SK-N-SH treated with all-trans-retinoic acid at 6 μM for 48 hours (cell line): ENCODE measurements around the gene SMIM7.

ENCODE experiments used
- CSDC2 ChIP-seq: fragments of 250-450 bp; sonication (Bioruptor Pico); IDR thresholded peaks from 2 replicates; pipeline ENCODE4 v1.5.0; 2020; ENCODE audit warnings: mild to moderate bottlenecking, moderate library complexity
- ESRRG ChIP-seq: fragments of 250-450 bp; sonication (Bioruptor Pico); IDR thresholded peaks from 2 replicates; pipeline ENCODE4 v1.6.1; 2021; ENCODE audit warnings: mild to moderate bottlenecking
- ISL1 ChIP-seq: fragments of 250-450 bp; sonication (Bioruptor Pico); IDR thresholded peaks from 2 replicates; pipeline ENCODE4 v2.1.2; 2022; ENCODE audit warnings: mild to moderate bottlenecking, moderate library complexity
- OSR1 ChIP-seq: fragments of 250-450 bp; sonication (Bioruptor Pico); IDR thresholded peaks from 2 replicates; pipeline ENCODE4 v1.8.0; 2022; ENCODE audit warnings: moderate library complexity, mild to moderate bottlenecking, inconsistent platforms
- RARB ChIP-seq: fragments of 250-450 bp; sonication (Bioruptor Pico); IDR thresholded peaks from 2 replicates; pipeline ENCODE4 v1.8.0; 2021; ENCODE audit warnings: mild to moderate bottlenecking, moderate library complexity
- TOX ChIP-seq: fragments of 250-450 bp; sonication (Bioruptor Pico); IDR thresholded peaks from 2 replicates; pipeline ENCODE4 v1.8.0; 2021; ENCODE audit warnings: mild to moderate bottlenecking, moderate library complexity, borderline replicate concordance
- ZFP3 ChIP-seq: fragments of 250-450 bp; sonication (Bioruptor Pico); IDR thresholded peaks from 2 replicates; pipeline ENCODE4 v1.5.0; 2020; ENCODE audit warnings: mild to moderate bottlenecking, moderate library complexity
- ZFP30 ChIP-seq: fragments of 450-650 bp; formaldehyde crosslinking; IDR thresholded peaks from 2 replicates; pipeline ENCODE4 v1.5.0; 2022; ENCODE audit warnings: mild to moderate bottlenecking, moderate library complexity
- ZNF565 ChIP-seq: fragments of 450-650 bp; formaldehyde crosslinking; conservative IDR thresholded peaks from 2 replicates; pipeline ENCODE4 v1.5.0; 2020; ENCODE audit warnings: low read depth, mild to moderate bottlenecking, moderate library complexity
- ZNF70 ChIP-seq: fragments of 450-650 bp; formaldehyde crosslinking; IDR thresholded peaks from 2 replicates; pipeline ENCODE4 v1.5.0; 2020; ENCODE audit warnings: mild to moderate bottlenecking, moderate library complexity
- ZNF8 ChIP-seq: fragments of 450-650 bp; formaldehyde crosslinking; IDR thresholded peaks from 2 replicates; pipeline ENCODE4 v1.5.0; 2020; ENCODE audit warnings: mild to moderate bottlenecking, moderate library complexity
- TF ChIP-seq, protein P1 (sequence below): fragments of 250-450 bp; sonication (Bioruptor Pico); IDR thresholded peaks from 2 replicates; pipeline ENCODE4 v1.8.0; 2020; ENCODE audit warnings: mild to moderate bottlenecking, moderate library complexity, borderline replicate concordance
- TF ChIP-seq, protein P2 (sequence below): fragments of 250-450 bp; sonication (Bioruptor Pico); IDR thresholded peaks from 2 replicates; pipeline ENCODE4 v1.5.0; 2020; ENCODE audit warnings: mild to moderate bottlenecking, moderate library complexity
- TF ChIP-seq, protein P3 (sequence below): fragments of 250-450 bp; sonication (Bioruptor Pico); IDR thresholded peaks from 2 replicates; pipeline ENCODE4 v1.5.1; 2020; ENCODE audit warnings: low read depth, mild to moderate bottlenecking, moderate library complexity

DNA sequence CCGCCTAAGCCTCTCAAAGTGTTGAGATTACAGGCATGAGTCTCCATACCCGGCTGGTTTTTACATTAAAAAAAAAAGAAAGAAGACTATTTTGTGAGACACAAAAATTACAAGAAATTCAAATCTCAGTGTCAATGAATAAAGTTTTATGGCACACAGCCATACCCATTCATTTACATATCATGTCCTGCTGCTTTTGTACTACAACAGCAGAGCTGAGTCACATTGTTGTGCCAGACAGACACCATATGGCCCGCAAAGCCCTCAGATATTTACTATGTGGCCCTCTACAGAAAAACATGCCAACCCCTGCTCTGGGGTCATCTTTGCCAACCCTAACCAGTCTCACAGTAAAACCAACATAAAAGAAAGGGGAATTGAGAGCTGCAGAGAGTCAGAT is 5.3 kb downstream of the SMIM7 start:
- TF ChIP-seq CSDC2 (CRISPR knock-in tag) (no peak), ISL1 (CRISPR knock-in tag) (no peak), RARB (CRISPR knock-in tag) (no peak), ZNF565 (CRISPR knock-in tag) (no peak), ZNF8 (CRISPR knock-in tag) (no peak), ZNF70 (no peak), TOX (CRISPR knock-in tag) (no peak), ZFP3 (CRISPR knock-in tag) (no peak), ZFP30 (CRISPR knock-in tag) (no peak), ESRRG (CRISPR knock-in tag) (no peak), OSR1 (no peak)
- TF ChIP-seq, protein P1, sequence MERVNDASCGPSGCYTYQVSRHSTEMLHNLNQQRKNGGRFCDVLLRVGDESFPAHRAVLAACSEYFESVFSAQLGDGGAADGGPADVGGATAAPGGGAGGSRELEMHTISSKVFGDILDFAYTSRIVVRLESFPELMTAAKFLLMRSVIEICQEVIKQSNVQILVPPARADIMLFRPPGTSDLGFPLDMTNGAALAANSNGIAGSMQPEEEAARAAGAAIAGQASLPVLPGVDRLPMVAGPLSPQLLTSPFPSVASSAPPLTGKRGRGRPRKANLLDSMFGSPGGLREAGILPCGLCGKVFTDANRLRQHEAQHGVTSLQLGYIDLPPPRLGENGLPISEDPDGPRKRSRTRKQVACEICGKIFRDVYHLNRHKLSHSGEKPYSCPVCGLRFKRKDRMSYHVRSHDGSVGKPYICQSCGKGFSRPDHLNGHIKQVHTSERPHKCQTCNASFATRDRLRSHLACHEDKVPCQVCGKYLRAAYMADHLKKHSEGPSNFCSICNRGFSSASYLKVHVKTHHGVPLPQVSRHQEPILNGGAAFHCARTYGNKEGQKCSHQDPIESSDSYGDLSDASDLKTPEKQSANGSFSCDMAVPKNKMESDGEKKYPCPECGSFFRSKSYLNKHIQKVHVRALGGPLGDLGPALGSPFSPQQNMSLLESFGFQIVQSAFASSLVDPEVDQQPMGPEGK (CRISPR knock-in tag), result no peak
- TF ChIP-seq, protein P2, sequence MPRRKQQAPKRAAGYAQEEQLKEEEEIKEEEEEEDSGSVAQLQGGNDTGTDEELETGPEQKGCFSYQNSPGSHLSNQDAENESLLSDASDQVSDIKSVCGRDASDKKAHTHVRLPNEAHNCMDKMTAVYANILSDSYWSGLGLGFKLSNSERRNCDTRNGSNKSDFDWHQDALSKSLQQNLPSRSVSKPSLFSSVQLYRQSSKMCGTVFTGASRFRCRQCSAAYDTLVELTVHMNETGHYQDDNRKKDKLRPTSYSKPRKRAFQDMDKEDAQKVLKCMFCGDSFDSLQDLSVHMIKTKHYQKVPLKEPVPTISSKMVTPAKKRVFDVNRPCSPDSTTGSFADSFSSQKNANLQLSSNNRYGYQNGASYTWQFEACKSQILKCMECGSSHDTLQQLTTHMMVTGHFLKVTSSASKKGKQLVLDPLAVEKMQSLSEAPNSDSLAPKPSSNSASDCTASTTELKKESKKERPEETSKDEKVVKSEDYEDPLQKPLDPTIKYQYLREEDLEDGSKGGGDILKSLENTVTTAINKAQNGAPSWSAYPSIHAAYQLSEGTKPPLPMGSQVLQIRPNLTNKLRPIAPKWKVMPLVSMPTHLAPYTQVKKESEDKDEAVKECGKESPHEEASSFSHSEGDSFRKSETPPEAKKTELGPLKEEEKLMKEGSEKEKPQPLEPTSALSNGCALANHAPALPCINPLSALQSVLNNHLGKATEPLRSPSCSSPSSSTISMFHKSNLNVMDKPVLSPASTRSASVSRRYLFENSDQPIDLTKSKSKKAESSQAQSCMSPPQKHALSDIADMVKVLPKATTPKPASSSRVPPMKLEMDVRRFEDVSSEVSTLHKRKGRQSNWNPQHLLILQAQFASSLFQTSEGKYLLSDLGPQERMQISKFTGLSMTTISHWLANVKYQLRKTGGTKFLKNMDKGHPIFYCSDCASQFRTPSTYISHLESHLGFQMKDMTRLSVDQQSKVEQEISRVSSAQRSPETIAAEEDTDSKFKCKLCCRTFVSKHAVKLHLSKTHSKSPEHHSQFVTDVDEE (CRISPR knock-in tag), result no peak
- TF ChIP-seq, protein P3, sequence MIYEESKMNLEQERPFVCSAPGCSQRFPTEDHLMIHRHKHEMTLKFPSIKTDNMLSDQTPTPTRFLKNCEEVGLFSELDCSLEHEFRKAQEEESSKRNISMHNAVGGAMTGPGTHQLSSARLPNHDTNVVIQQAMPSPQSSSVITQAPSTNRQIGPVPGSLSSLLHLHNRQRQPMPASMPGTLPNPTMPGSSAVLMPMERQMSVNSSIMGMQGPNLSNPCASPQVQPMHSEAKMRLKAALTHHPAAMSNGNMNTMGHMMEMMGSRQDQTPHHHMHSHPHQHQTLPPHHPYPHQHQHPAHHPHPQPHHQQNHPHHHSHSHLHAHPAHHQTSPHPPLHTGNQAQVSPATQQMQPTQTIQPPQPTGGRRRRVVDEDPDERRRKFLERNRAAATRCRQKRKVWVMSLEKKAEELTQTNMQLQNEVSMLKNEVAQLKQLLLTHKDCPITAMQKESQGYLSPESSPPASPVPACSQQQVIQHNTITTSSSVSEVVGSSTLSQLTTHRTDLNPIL (CRISPR knock-in tag), result no peak
